Measurements from ENCODE around the gene LRRN2. TPM values are rescaled to one million over a fixed set of nuclear protein-coding genes. Genes with fewer than 3 reads are reported as not detected.

LRRN2 gene
- total and polyA plus RNA-seq, 9 of the 15 experiments (the other 6 are each of a cell fraction or from before 2014, with no cell fraction given) = 0.05 TPM; not detected in 8

- POLR2A ChIA-PET = interaction anchor here (0.6 to 1.8 kb wide), 2 partner anchors 10 to 341 kb away, joined by 3 to 4 read pairs; no protein-coding TSS in a partner anchor
- H3K27me3 ChIP-seq (ENCODE audit: control insufficient read depth in 2 of 2, insufficient read depth in 2 of 2, low read length in 2 of 2) = peaks cover 36 to 51% of the 10 kb centered on the region in 2 experiments
- CTCF ChIA-PET (ENCODE audit: low intra/inter-chr PET ratio) = interaction anchor here (2.3 kb wide), 1 partner anchor 188 kb away, joined by 27 read pairs; no protein-coding TSS in a partner anchor
- TF ChIP-seq RAD21 (CRISPR knock-in tag; conservative IDR thresholded peaks at IDR 0.05 in 1 of 2, IDR thresholded peaks at IDR 0.05 in 1 of 2) = peak; percentile 38 to 64
- no peak for TF ChIP-seq FOXP1 (CRISPR knock-in tag; IDR thresholded peaks at IDR 0.05)
- TF ChIP-seq JUN (IDR thresholded peaks at IDR 0.05; ENCODE audit: borderline replicate concordance, low read depth, low read length) = no peak
- 0 out of 2 replicates have a peak, but pooled peaks have one; percentile 47 for TF ChIP-seq JUN (CRISPR knock-in tag; IDR thresholded peaks at IDR 0.05; ENCODE audit: borderline replicate concordance)
- TF ChIP-seq FOXA3 (CRISPR knock-in tag; conservative IDR thresholded peaks at IDR 0.05 in 1 of 2, IDR thresholded peaks at IDR 0.05 in 1 of 2) = 0 out of 4 replicates have a peak, but pooled peaks of 1 of the 2 experiments have one; percentile 48
- TF ChIP-seq REST (IDR thresholded peaks at IDR 0.05; ENCODE audit: borderline replicate concordance) = peak; percentile 63
- TF ChIP-seq REST (CRISPR knock-in tag; IDR thresholded peaks at IDR 0.05; ENCODE audit: low read depth) = no peak
- TF ChIP-seq YY1 (IDR thresholded peaks at IDR 0.05; ENCODE audit: borderline replicate concordance in 1 of 3, control insufficient read depth in 1 of 3, extremely low read depth in 1 of 3, insufficient read depth in 3 of 3, insufficient read length in 1 of 3, insufficient replicate concordance in 2 of 3, low read depth in 1 of 3, low read length in 2 of 3) = no peak
- TF ChIP-seq ZNF431 (CRISPR knock-in tag; IDR thresholded peaks at IDR 0.05) = no peak
- peak; percentile 52 to 55 (median 53); a peak in 5 of 6 replicates for TF ChIP-seq CTCF (IDR thresholded peaks at IDR 0.05 in 2 of 3, conservative IDR thresholded peaks at IDR 0.05 in 1 of 3; ENCODE audit: insufficient read depth in 2 of 3, low read depth in 1 of 3, low read length in 3 of 3)
- TF ChIP-seq ARID2 (IDR thresholded peaks at IDR 0.05) = 0 out of 2 replicates have a peak, but pooled peaks have one; percentile 37
These were observed 65.8 kb downstream of the LRRN2 start for GRCh38 chr1:204619721-204620120.

More at GRCh38 chr1:204619721-204620120, 65.8 kb downstream of the LRRN2 start:
- H3K9me3 ChIP-seq (replicated peaks; ENCODE audit: control insufficient read depth, insufficient read depth, low read depth, low read length) = no peaks in the 10 kb centered on the region
- H3K27ac ChIP-seq (ENCODE audit: extremely low read depth, low read depth, low read length) = no peak overlapping the region
- ATAC-seq (no peak), DNase-seq (ENCODE audit: extremely low read depth in 1 of 4, low spot score in 3 of 4) (no peak), FAIRE-seq (no peak)
- H4K20me1 ChIP-seq (replicated peaks; ENCODE audit: control insufficient read depth, insufficient read depth, low read length) = no peaks in the 10 kb centered on the region
- no peaks in the 10 kb centered on the region for H3K9me1 ChIP-seq (ENCODE audit: control insufficient read depth, insufficient read depth, low read length)
- no peaks in the 10 kb centered on the region for H3K36me3 ChIP-seq (ENCODE audit: control insufficient read depth, insufficient read depth, low read length)
- no TSS peak for BruUV-seq (replicated peaks)
- in situ Hi-C loops (cut with MboI) = no loop called here
- WGBS (ENCODE audit: insufficient coverage, low coverage, missing lambda C conversion rate) = 18% methylated on average over 13 of the region's 13 CpGs
- no peak overlapping the region for H2AFZ ChIP-seq (ENCODE audit: low read depth, low read length)
- H3K79me2 ChIP-seq (ENCODE audit: control insufficient read depth, insufficient read depth, low read length) = no peaks in the 10 kb centered on the region
- peaks cover 24 to 44% of the 10 kb centered on the region in 2 experiments for H3K4me1 ChIP-seq (replicated peaks in 1 of 2; ENCODE audit: control insufficient read depth in 2 of 2, insufficient read depth in 2 of 2, low read length in 2 of 2)
- no peak overlapping the region for H3K4me3 ChIP-seq
- intact Hi-C loops (cut with micrococcal nuclease) = loop anchor here (1.0 to 5.0 kb wide), 4 partner anchors 52 to 188 kb away; no protein-coding TSS in a partner anchor
- no peak overlapping the region for H3K4me2 ChIP-seq (ENCODE audit: insufficient read depth, low read length)
- H3K9ac ChIP-seq (ENCODE audit: insufficient read depth in 1 of 2, low read depth in 2 of 2, low read length in 2 of 2) = no peak overlapping the region

All from K562 (cell line).